Measurements from ENCODE around the gene LDLRAD4.
"Not testable (repeated sequence)": the region's sequence is repeated elsewhere in the genome, so short reads cannot be mapped to it uniquely, and the experiment has no call there.

DNA sequence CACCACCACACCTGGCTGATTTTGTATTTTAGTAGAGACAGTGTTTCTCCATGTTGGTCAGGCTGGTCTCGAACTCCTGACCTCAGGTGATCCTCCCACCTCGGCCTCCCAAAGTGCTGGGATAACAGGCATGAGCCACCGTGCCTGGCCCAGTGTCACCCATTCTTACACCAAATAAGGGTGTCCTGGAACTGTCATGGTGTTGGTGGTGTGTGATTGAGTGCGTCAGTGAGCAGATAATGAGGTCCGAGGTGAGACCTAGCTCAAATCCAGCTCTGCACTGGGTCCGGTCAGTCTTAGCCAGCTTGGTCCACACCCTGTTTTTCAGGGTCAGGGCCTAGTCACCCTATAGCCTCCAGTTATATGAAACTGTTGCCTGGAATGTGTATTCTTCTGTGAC lies 270.7 kb downstream of the LDLRAD4 start:
- TF ChIP-seq, protein P1, sequence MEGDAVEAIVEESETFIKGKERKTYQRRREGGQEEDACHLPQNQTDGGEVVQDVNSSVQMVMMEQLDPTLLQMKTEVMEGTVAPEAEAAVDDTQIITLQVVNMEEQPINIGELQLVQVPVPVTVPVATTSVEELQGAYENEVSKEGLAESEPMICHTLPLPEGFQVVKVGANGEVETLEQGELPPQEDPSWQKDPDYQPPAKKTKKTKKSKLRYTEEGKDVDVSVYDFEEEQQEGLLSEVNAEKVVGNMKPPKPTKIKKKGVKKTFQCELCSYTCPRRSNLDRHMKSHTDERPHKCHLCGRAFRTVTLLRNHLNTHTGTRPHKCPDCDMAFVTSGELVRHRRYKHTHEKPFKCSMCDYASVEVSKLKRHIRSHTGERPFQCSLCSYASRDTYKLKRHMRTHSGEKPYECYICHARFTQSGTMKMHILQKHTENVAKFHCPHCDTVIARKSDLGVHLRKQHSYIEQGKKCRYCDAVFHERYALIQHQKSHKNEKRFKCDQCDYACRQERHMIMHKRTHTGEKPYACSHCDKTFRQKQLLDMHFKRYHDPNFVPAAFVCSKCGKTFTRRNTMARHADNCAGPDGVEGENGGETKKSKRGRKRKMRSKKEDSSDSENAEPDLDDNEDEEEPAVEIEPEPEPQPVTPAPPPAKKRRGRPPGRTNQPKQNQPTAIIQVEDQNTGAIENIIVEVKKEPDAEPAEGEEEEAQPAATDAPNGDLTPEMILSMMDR (IDR thresholded peaks at IDR 0.05) = not testable (repeated sequence)
- not testable (repeated sequence) for TF ChIP-seq POLR2A, POLR2AphosphoS5 (IDR thresholded peaks at IDR 0.05)

All from upper lobe of left lung (tissue), 4 donors.